ENCODE results near the gene C1QL4.
A peak's percentile ranks its signal among the peaks of the same experiment; 100 is the strongest.
"Not testable (repeated sequence)": the region's sequence is repeated elsewhere in the genome, so short reads cannot be mapped to it uniquely, and the experiment has no call there.

Gene C1QL4

GRCh38 chr12:49297695-49298060, 39.3 kb downstream of the C1QL4 start:
- no peak for DNase-seq

- peak; percentile 58 for DNase-seq
Measured at GRCh38 chr12:49296836-49297694, 39.9 kb downstream of the C1QL4 start.

- DNase-seq, result peak; percentile 58
Measured at GRCh38 chr12:49296034-49296835, 40.8 kb downstream of the C1QL4 start.

- DNase-seq, result no peak
Measured at GRCh38 chr12:49295082-49295936, 41.7 kb downstream of the C1QL4 start, which contains the start of gene PRPH. Gene PRPH (plus strand): TSS chr12:49295147. CDS start chr12:49295201, 54 bp downstream.

- DNase-seq, result no peak
Measured at GRCh38 chr12:49294804-49295081, 42.2 kb downstream of the C1QL4 start.

- DNase-seq, result peak; percentile 58
Measured at GRCh38 chr12:49294086-49294803, 42.7 kb downstream of the C1QL4 start.

GRCh38 chr12:49293056-49293956, 43.7 kb downstream of the C1QL4 start:
- peak; percentile 23 for DNase-seq

GRCh38 chr12:49292729-49293055, 44.3 kb downstream of the C1QL4 start:
- no peak for DNase-seq

GRCh38 chr12:49288922-49289555, 47.9 kb downstream of the C1QL4 start:
- DNase-seq, result no peak

GRCh38 chr12:49288412-49288853, 48.6 kb downstream of the C1QL4 start:
- DNase-seq, result no peak

- no peak for DNase-seq
Measured at GRCh38 chr12:49287876-49288275, 49.1 kb downstream of the C1QL4 start.

GRCh38 chr12:49284672-49285071, 52.3 kb downstream of the C1QL4 start:
- DNase-seq, result no peak

- DNase-seq, result no peak
Measured at GRCh38 chr12:49283541-49284429, 53.2 kb downstream of the C1QL4 start.

GRCh38 chr12:49282740-49283375, 54.1 kb downstream of the C1QL4 start:
- DNase-seq, result not testable (repeated sequence)
